ENCODE data around the gene CCNB2. TPM values are rescaled to one million over a fixed set of nuclear protein-coding genes. Genes with fewer than 3 reads are reported as not detected.

CCNB2 gene
- total RNA-seq, 1 donor from 2014 or later: 13.1 TPM

DNA sequence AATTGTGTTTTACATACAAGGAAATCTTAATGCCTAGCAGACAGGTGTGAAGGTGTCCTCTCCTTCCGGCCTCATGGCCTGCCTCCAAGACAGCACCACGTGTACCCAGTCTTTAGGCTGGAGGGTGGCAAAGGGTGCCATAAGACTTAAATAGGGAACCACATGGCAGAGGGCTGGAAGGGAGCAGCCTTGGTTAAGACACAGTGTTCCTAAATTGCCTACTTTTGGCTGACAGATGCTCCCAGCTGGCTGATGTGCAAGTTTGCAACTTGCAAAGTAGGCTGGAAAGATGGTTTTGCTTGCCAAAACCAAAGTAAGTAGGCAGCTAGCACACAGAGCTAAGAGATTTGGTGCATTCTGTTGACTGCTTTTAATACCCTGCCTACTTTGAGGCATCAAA lies 45.2 kb downstream of the CCNB2 start:
- TF ChIP-seq CTCF (IDR thresholded peaks at IDR 0.05; ENCODE audit: partially characterized antibody, unreplicated experiment): no peak
- H3K9me3 Mint-ChIP-seq (ENCODE audit: unreplicated experiment): no peaks in the 10 kb centered on the region
- no peak for DNase-seq
- H3K27ac Mint-ChIP-seq (ENCODE audit: unreplicated experiment): no peak overlapping the region
- H3K27me3 Mint-ChIP-seq (ENCODE audit: unreplicated experiment): peaks cover 3% of the 10 kb centered on the region
- H3K36me3 Mint-ChIP-seq (ENCODE audit: unreplicated experiment): no peaks in the 10 kb centered on the region
- H3K4me1 Mint-ChIP-seq (ENCODE audit: low read depth, unreplicated experiment): no peaks in the 10 kb centered on the region
- no peak overlapping the region for H3K4me3 Mint-ChIP-seq (ENCODE audit: unreplicated experiment)

GRCh38 chr15:59152694-59153450 lies 47.9 kb downstream of the CCNB2 start:
- H3K27ac Mint-ChIP-seq (ENCODE audit: unreplicated experiment): no peak overlapping the region

DNA sequence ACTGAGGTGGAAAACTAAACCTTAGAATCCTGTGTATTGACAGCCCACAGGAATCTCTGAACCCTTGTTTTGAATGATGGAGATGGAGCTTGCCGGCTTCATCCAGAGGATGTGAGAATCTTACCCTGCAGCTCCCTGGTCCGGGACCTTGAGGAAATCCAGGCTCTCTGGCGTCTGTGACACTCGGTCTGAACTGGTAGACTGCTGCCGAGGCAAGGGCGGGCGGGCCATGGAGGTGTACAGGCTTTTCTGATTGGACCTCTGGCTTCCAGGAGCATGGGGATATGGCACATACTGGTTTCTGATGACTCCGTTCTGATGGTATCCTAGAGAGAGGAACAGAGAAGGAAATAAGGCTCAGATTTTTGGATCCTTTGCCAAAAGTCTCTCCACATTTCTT lies 48.5 kb downstream of the CCNB2 start:
- Mint-ChIP-seq H3K27ac (ENCODE audit: unreplicated experiment) (no peak overlapping the region), H3K4me3 (ENCODE audit: unreplicated experiment) (no peak overlapping the region), H3K4me1 (ENCODE audit: low read depth, unreplicated experiment) (no peaks in the 10 kb centered on the region), H3K36me3 (ENCODE audit: unreplicated experiment) (no peaks in the 10 kb centered on the region), H3K9me3 (ENCODE audit: unreplicated experiment) (no peaks in the 10 kb centered on the region), H3K27me3 (ENCODE audit: unreplicated experiment) (peaks cover 2% of the 10 kb centered on the region)
- no peak for TF ChIP-seq CTCF (IDR thresholded peaks at IDR 0.05; ENCODE audit: partially characterized antibody, unreplicated experiment)
- no peak for DNase-seq

More at GRCh38 chr15:59152694-59153450, 47.9 kb downstream of the CCNB2 start:
- H3K4me3 Mint-ChIP-seq (ENCODE audit: unreplicated experiment): no peak overlapping the region
- no peaks in the 10 kb centered on the region for H3K4me1 Mint-ChIP-seq (ENCODE audit: low read depth, unreplicated experiment)
- DNase-seq: no peak
- peaks cover 3% of the 10 kb centered on the region for H3K27me3 Mint-ChIP-seq (ENCODE audit: unreplicated experiment)
- TF ChIP-seq CTCF (IDR thresholded peaks at IDR 0.05; ENCODE audit: partially characterized antibody, unreplicated experiment): no peak
- H3K9me3 Mint-ChIP-seq (ENCODE audit: unreplicated experiment): no peaks in the 10 kb centered on the region
- H3K36me3 Mint-ChIP-seq (ENCODE audit: unreplicated experiment): no peaks in the 10 kb centered on the region

- peaks cover 2% of the 10 kb centered on the region for H3K27me3 Mint-ChIP-seq (ENCODE audit: unreplicated experiment)
- no peaks in the 10 kb centered on the region for H3K36me3 Mint-ChIP-seq (ENCODE audit: unreplicated experiment)
- TF ChIP-seq CTCF (IDR thresholded peaks at IDR 0.05; ENCODE audit: partially characterized antibody, unreplicated experiment): no peak
These were observed 49.3 kb downstream of the CCNB2 start for GRCh38 chr15:59154243-59154642.

DNA sequence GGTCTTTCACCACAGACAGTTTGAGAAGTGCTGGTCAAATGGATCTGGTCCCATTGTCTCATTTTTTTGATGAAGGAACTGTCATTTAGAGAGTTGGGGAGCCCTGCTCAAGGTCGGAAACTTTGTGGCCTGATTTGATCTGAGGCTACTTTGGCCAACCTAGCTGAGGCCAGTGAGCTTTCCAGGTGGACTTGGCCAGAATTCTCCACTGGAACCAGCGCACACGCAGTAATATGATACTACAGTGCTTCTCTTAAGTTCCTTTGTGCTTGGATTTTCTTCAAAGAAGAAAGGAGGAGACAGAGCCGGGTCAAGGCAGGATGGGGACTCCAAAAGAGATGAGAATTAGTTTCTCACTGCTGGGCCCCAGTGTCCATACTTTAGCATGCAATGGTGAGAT lies 50.5 kb downstream of the CCNB2 start:
- Mint-ChIP-seq H3K27me3 (ENCODE audit: unreplicated experiment) (peaks cover 2% of the 10 kb centered on the region), H3K36me3 (ENCODE audit: unreplicated experiment) (no peaks in the 10 kb centered on the region), H3K27ac (ENCODE audit: unreplicated experiment) (no peak overlapping the region), H3K9me3 (ENCODE audit: unreplicated experiment) (no peaks in the 10 kb centered on the region), H3K4me1 (ENCODE audit: low read depth, unreplicated experiment) (peaks cover under 1% of the 10 kb centered on the region), H3K4me3 (ENCODE audit: unreplicated experiment) (no peak overlapping the region)
- TF ChIP-seq CTCF (IDR thresholded peaks at IDR 0.05; ENCODE audit: partially characterized antibody, unreplicated experiment): no peak
- no peak for DNase-seq

More at GRCh38 chr15:59154243-59154642, 49.3 kb downstream of the CCNB2 start:
- H3K4me3 Mint-ChIP-seq (ENCODE audit: unreplicated experiment): no peak overlapping the region
- no peaks in the 10 kb centered on the region for H3K9me3 Mint-ChIP-seq (ENCODE audit: unreplicated experiment)
- no peak for DNase-seq
- no peak overlapping the region for H3K27ac Mint-ChIP-seq (ENCODE audit: unreplicated experiment)
- no peaks in the 10 kb centered on the region for H3K4me1 Mint-ChIP-seq (ENCODE audit: low read depth, unreplicated experiment)

Measured in glutamatergic neuron (in vitro differentiated cells).